ENCODE results near the gene CH25H.
"Not testable (repeated sequence)": the region's sequence is repeated elsewhere in the genome, so short reads cannot be mapped to it uniquely, and the experiment has no call there.

The CH25H gene

GRCh38 chr10:89204621-89205185, 2.4 kb downstream of the CH25H start:
- no peak for FAIRE-seq
- DNase-seq (ENCODE audit: extremely low spot score, insufficient read length, low read depth) = no peak

GRCh38 chr10:89203237-89203636, 3.9 kb downstream of the CH25H start:
- no peak for FAIRE-seq
- no peak for DNase-seq (ENCODE audit: extremely low spot score, insufficient read length, low read depth)

- no peak for FAIRE-seq
- DNase-seq (ENCODE audit: extremely low spot score, insufficient read length, low read depth) = no peak
Observed at GRCh38 chr10:89202033-89202425, 5.1 kb downstream of the CH25H start.

GRCh38 chr10:89201345-89202032, 5.6 kb downstream of the CH25H start:
- FAIRE-seq = no peak
- no peak for DNase-seq (ENCODE audit: extremely low spot score, insufficient read length, low read depth)

- FAIRE-seq = no peak
Observed at GRCh38 chr10:89197473-89197872, 9.6 kb downstream of the CH25H start.

GRCh38 chr10:89191301-89191700, 15.8 kb downstream of the CH25H start:
- DNase-seq (ENCODE audit: extremely low spot score, insufficient read length, low read depth); FAIRE-seq: not testable (repeated sequence)

More at GRCh38 chr10:89197473-89197872, 9.6 kb downstream of the CH25H start:
- no peak for DNase-seq (ENCODE audit: extremely low spot score, insufficient read length, low read depth)

- no peak for DNase-seq (ENCODE audit: extremely low spot score, insufficient read length, low read depth)
- FAIRE-seq = no peak
Observed at GRCh38 chr10:89189211-89189734, 17.8 kb downstream of the CH25H start.

- FAIRE-seq = no peak
- DNase-seq (ENCODE audit: extremely low spot score, insufficient read length, low read depth) = no peak
Observed at GRCh38 chr10:89185658-89186057, 21.5 kb downstream of the CH25H start.

- FAIRE-seq = no peak
- DNase-seq (ENCODE audit: extremely low spot score, insufficient read length, low read depth) = no peak
Observed at GRCh38 chr10:89184638-89185037, 22.5 kb downstream of the CH25H start.

- FAIRE-seq = no peak
- DNase-seq (ENCODE audit: extremely low spot score, insufficient read length, low read depth) = no peak
Observed at GRCh38 chr10:89183571-89183970, 23.5 kb downstream of the CH25H start.

- FAIRE-seq = no peak
- DNase-seq (ENCODE audit: extremely low spot score, insufficient read length, low read depth) = no peak
Observed at GRCh38 chr10:89182894-89183293, 24.2 kb downstream of the CH25H start.

GRCh38 chr10:89175816-89176215, 31.3 kb downstream of the CH25H start:
- DNase-seq (ENCODE audit: extremely low spot score, insufficient read length, low read depth) (no peak), FAIRE-seq (no peak)

- DNase-seq (ENCODE audit: extremely low spot score, insufficient read length, low read depth) = no peak
- no peak for FAIRE-seq
Observed at GRCh38 chr10:89173075-89173474, 34.0 kb downstream of the CH25H start.

- no peak for FAIRE-seq
- no peak for DNase-seq (ENCODE audit: extremely low spot score, insufficient read length, low read depth)
Observed at GRCh38 chr10:89171996-89172395, 35.1 kb downstream of the CH25H start.

GRCh38 chr10:89171263-89171872, 35.7 kb downstream of the CH25H start:
- FAIRE-seq (no peak), DNase-seq (ENCODE audit: extremely low spot score, insufficient read length, low read depth) (no peak)

GRCh38 chr10:89168354-89168900, 38.7 kb downstream of the CH25H start:
- not testable (repeated sequence) for FAIRE-seq; DNase-seq (ENCODE audit: extremely low spot score, insufficient read length, low read depth)

- DNase-seq (ENCODE audit: extremely low spot score, insufficient read length, low read depth) = no peak
- no peak for FAIRE-seq
Observed at GRCh38 chr10:89167915-89168314, 39.2 kb downstream of the CH25H start.

GRCh38 chr10:89165923-89166322, 41.2 kb downstream of the CH25H start:
- DNase-seq (ENCODE audit: extremely low spot score, insufficient read length, low read depth) (no peak), FAIRE-seq (no peak)

- DNase-seq (ENCODE audit: extremely low spot score, insufficient read length, low read depth) = no peak
- FAIRE-seq = peak; percentile 58
Observed at GRCh38 chr10:89164920-89165319, 42.2 kb downstream of the CH25H start.

GRCh38 chr10:89164080-89164479, 43.0 kb downstream of the CH25H start:
- no peak for FAIRE-seq
- DNase-seq (ENCODE audit: extremely low spot score, insufficient read length, low read depth) = no peak
